ENCODE measurements around the gene MTMR4. TPM values are rescaled to one million over a fixed set of nuclear protein-coding genes. Genes with fewer than 3 reads are reported as not detected.

The MTMR4 gene
- polyA plus RNA-seq, 2 of the 4 experiments (the other 2 are of a cell fraction), result 13.8 to 20.0 TPM

DNA sequence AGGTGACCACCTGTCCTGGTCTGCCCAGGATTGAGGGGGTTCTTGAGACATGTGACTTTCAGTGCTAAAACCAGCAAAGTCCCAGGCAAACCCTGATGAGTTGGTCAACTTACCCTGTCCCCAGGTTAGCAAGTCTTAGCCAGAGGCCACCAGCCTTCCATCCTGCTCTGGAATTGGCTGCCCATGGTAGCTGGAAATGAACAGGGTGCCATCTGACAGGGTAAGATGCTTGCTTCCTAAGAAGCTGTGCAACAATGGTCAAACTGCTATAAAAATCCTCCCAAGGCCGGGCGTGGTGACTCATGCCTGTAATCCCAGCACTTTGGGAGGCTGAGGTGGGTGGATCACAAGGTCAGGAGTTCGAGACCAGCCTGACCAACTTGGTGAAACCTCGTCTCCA is 22.8 kb upstream of the MTMR4 start:
- 38% methylated on average over 4 of the region's 4 CpGs for WGBS (ENCODE audit: missing lambda C conversion rate)
- Histone ChIP-seq H3K4me2 (no peak overlapping the region), H3K4me1 (peaks cover 24% of the 10 kb centered on the region), H3K4me3 (no peak overlapping the region), H3K27ac (no peak overlapping the region; a peak in 1 of 6 replicates), H3K9me3 (no peaks in the 10 kb centered on the region)
- ATAC-seq (no peak), DNase-seq (ENCODE audit: low read depth in 1 of 2, low spot score in 1 of 2) (no peak), FAIRE-seq (no peak)
- TF ChIP-seq TFCP2L1 (CRISPR knock-in tag; IDR thresholded peaks at IDR 0.05), result no peak
- no peak for TF ChIP-seq HOXB13 (CRISPR knock-in tag; IDR thresholded peaks at IDR 0.05; ENCODE audit: low read depth)
- no peak for TF ChIP-seq JUN (IDR thresholded peaks at IDR 0.05)
- no peak for TF ChIP-seq MAFK (IDR thresholded peaks at IDR 0.05; ENCODE audit: partially characterized antibody)
- TF ChIP-seq ATOH8 (CRISPR knock-in tag; IDR thresholded peaks at IDR 0.05; ENCODE audit: low read depth), result no peak
- no peak for TF ChIP-seq KDM5A (IDR thresholded peaks at IDR 0.05)
- no peak for TF ChIP-seq JUNB (IDR thresholded peaks at IDR 0.05)
- TF ChIP-seq, protein P1, sequence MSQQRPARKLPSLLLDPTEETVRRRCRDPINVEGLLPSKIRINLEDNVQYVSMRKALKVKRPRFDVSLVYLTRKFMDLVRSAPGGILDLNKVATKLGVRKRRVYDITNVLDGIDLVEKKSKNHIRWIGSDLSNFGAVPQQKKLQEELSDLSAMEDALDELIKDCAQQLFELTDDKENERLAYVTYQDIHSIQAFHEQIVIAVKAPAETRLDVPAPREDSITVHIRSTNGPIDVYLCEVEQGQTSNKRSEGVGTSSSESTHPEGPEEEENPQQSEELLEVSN (IDR thresholded peaks at IDR 0.05; ENCODE audit: borderline replicate concordance, low read depth), result no peak
- no peak for TF ChIP-seq TP53 (CRISPR knock-in tag; IDR thresholded peaks at IDR 0.05)
- TF ChIP-seq, protein P2, sequence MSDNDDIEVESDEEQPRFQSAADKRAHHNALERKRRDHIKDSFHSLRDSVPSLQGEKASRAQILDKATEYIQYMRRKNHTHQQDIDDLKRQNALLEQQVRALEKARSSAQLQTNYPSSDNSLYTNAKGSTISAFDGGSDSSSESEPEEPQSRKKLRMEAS (IDR thresholded peaks at IDR 0.05), result no peak
- TF ChIP-seq BCL3 (IDR thresholded peaks at IDR 0.05), result no peak
- no peak for TF ChIP-seq CHD2 (IDR thresholded peaks at IDR 0.05; ENCODE audit: low read length, partially characterized antibody)
- TF ChIP-seq FOXS1 (CRISPR knock-in tag; IDR thresholded peaks at IDR 0.05), result no peak
- no peak for TF ChIP-seq HOXA7 (CRISPR knock-in tag; IDR thresholded peaks at IDR 0.05)
- no peak for TF ChIP-seq MYC (IDR thresholded peaks at IDR 0.05; ENCODE audit: borderline replicate concordance, low read length)
- POLR2A ChIA-PET, result interaction anchor here (5.2 kb wide), 1 partner anchor 95 kb away, joined by 37 read pairs; no protein-coding TSS in a partner anchor
- CTCF ChIA-PET, result interaction anchor here (0.7 to 15.8 kb wide), 6 partner anchors 11 to 144 kb away, joined by 3 to 187 read pairs (median 4); no protein-coding TSS in a partner anchor

GRCh38 chr17:58536542-58536941 is 22.1 kb upstream of the MTMR4 start:
- TF ChIP-seq NFE2L2 (conservative IDR thresholded peaks at IDR 0.05; ENCODE audit: low read length) (no peak), RAD21 (conservative IDR thresholded peaks at IDR 0.05 in 1 of 2, IDR thresholded peaks at IDR 0.05 in 1 of 2) (no peak), ZNF302 (CRISPR knock-in tag; IDR thresholded peaks at IDR 0.05) (no peak), FOXS1 (CRISPR knock-in tag; IDR thresholded peaks at IDR 0.05) (no peak), CBX8 (IDR thresholded peaks at IDR 0.05) (no peak), SREBF2 (IDR thresholded peaks at IDR 0.05) (no peak), RCOR1 (IDR thresholded peaks at IDR 0.05; ENCODE audit: low read depth, low read length) (no peak), BHLHE40 (IDR thresholded peaks at IDR 0.05; ENCODE audit: low read depth, low read length) (no peak), SMC3 (IDR thresholded peaks at IDR 0.05) (no peak), CHD4 (IDR thresholded peaks at IDR 0.05; ENCODE audit: borderline replicate concordance) (no peak), JUNB (IDR thresholded peaks at IDR 0.05) (no peak), RNF2 (IDR thresholded peaks at IDR 0.05; ENCODE audit: borderline replicate concordance, low read depth) (no peak), POLR2A (IDR thresholded peaks at IDR 0.05; ENCODE audit: low read length) (no peak), ZSCAN20 (CRISPR knock-in tag; IDR thresholded peaks at IDR 0.05) (no peak), HOXB5 (CRISPR knock-in tag; IDR thresholded peaks at IDR 0.05) (no peak), NR3C1 (IDR thresholded peaks at IDR 0.05) (no peak), NPAS2 (CRISPR knock-in tag; IDR thresholded peaks at IDR 0.05; ENCODE audit: borderline replicate concordance) (no peak)
- TF ChIP-seq, protein P3, sequence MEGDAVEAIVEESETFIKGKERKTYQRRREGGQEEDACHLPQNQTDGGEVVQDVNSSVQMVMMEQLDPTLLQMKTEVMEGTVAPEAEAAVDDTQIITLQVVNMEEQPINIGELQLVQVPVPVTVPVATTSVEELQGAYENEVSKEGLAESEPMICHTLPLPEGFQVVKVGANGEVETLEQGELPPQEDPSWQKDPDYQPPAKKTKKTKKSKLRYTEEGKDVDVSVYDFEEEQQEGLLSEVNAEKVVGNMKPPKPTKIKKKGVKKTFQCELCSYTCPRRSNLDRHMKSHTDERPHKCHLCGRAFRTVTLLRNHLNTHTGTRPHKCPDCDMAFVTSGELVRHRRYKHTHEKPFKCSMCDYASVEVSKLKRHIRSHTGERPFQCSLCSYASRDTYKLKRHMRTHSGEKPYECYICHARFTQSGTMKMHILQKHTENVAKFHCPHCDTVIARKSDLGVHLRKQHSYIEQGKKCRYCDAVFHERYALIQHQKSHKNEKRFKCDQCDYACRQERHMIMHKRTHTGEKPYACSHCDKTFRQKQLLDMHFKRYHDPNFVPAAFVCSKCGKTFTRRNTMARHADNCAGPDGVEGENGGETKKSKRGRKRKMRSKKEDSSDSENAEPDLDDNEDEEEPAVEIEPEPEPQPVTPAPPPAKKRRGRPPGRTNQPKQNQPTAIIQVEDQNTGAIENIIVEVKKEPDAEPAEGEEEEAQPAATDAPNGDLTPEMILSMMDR (IDR thresholded peaks at IDR 0.05), result no peak
- H3K4me2 ChIP-seq, result no peak overlapping the region
- ChIA-PET CTCF (interaction anchor here (0.9 to 15.8 kb wide), 8 partner anchors 11 to 95 kb away, joined by 3 to 187 read pairs (median 4); no protein-coding TSS in a partner anchor), POLR2A (interaction anchor here (5.2 kb wide), 1 partner anchor 96 kb away, joined by 37 read pairs; no protein-coding TSS in a partner anchor)
- H3K4me3 ChIP-seq, result no peak overlapping the region
- ATAC-seq (no peak), FAIRE-seq (no peak), DNase-seq (ENCODE audit: low read depth in 1 of 2, low spot score in 1 of 2) (no peak)
- WGBS (ENCODE audit: missing lambda C conversion rate), result 88% methylated on average over 3 of the region's 3 CpGs
- peak overlapping the region in 1 of 2 experiments; percentile 28; a peak in 4 of 6 replicates for H3K27ac ChIP-seq
- peaks cover 24% of the 10 kb centered on the region for H3K4me1 ChIP-seq
- H3K9me3 ChIP-seq, result no peaks in the 10 kb centered on the region

Data from A549 (cell line).